Endothelial cell of umbilical vein (primary cell): ENCODE data around the gene AHRR. TPM values are rescaled to one million over a fixed set of nuclear protein-coding genes. Genes with fewer than 3 reads are reported as not detected.

Source experiments
- BruUV-seq: library from RNA; stranded (reverse); fragments of 400-500 nt; replicated peaks from 2 replicates; lab custom pipeline; 2021; lab: Mats Ljungman, UMichigan
- CTCF ChIA-PET: fragments of 300-600, 350-600 bp; sonication (Branson Sonifier 250); formaldehyde crosslinking; loops from one replicate; lab custom pipeline; 2021; ENCODE audit warnings: antibody characterized with exemption, inconsistent platforms; lab: Charles Lee
- POLR2A ChIA-PET: fragments of 300-600, 350-600 bp; sonication (Branson Sonifier 250); formaldehyde crosslinking; loops from one replicate; lab custom pipeline; 2021; ENCODE audit warnings: antibody characterized with exemption, inconsistent platforms; lab: Charles Lee
- DNase-seq: peaks from one replicate; pipeline ENCODE4 v3.0.0-alpha.2; 2011; ENCODE audit warnings: low read depth, low spot score
- FAIRE-seq: peaks from 2 replicates; lab custom pipeline; 2011; peaks lifted over from hg19 to GRCh38; lab: Jason Lieb, UNC
- H2AFZ ChIP-seq: 2 replicates; pipeline ENCODE4 v1.6.0; 2012; ENCODE audit warnings: low read depth, low read length, control low read depth, inconsistent platforms
- H3K27ac ChIP-seq: 2 replicates; pipeline ENCODE4 v1.5.1; 2011; ENCODE audit warnings: low read depth, mild to moderate bottlenecking, control low read depth, low read length, moderate library complexity; ENCODE audit not compliant: insufficient read depth
- H3K27me3 ChIP-seq, 2 experiments: 2 replicates each; pipeline versions ENCODE4 v1.6.0 to v1.6.1; 2011; ENCODE audit warnings: low read length in 2 of 2, mixed read lengths in 1 of 2; ENCODE audit not compliant: control insufficient read depth in 2 of 2, insufficient read depth in 2 of 2
- H3K36me3 ChIP-seq, 2 experiments: 2 replicates in 1 of 2; 3 replicates in 1 of 2; pipeline ENCODE4 v1.5.1; 2011; ENCODE audit warnings: low read length in 2 of 2, mild to moderate bottlenecking in 1 of 2, moderate library complexity in 1 of 2; ENCODE audit not compliant: control insufficient read depth in 2 of 2, insufficient read depth in 2 of 2; ENCODE audit errors: extremely low read depth in 1 of 2
- H3K4me1 ChIP-seq: 3 replicates; pipeline ENCODE4 v1.5.1; 2011; ENCODE audit warnings: mild to moderate bottlenecking, low read length; ENCODE audit not compliant: control insufficient read depth, insufficient read depth; ENCODE audit errors: extremely low read depth
- H3K4me2 ChIP-seq: 2 replicates; pipeline ENCODE4 v1.6.1; 2011; ENCODE audit warnings: low read length, control low read depth, mixed read lengths; ENCODE audit not compliant: insufficient read depth
- H3K4me3 ChIP-seq, 3 experiments: fragments of 200-600 bp in 1 of 3; sonication (generic), shearing (Covaris generic) in 1 of 3; replicated peaks in 1 of 3; 2 replicates each; pipeline ENCODE4 v1.5.1; 2011 to 2016; ENCODE audit warnings: control low read depth in 3 of 3, low read length in 3 of 3, mild to moderate bottlenecking in 2 of 3, inconsistent platforms in 1 of 3, low read depth in 1 of 3, moderate library complexity in 1 of 3; ENCODE audit not compliant: insufficient read depth in 1 of 3
- H3K79me2 ChIP-seq: 2 replicates; pipeline ENCODE4 v1.6.0; 2012; ENCODE audit warnings: low read length, inconsistent platforms; ENCODE audit not compliant: control insufficient read depth, insufficient read depth
- H3K9ac ChIP-seq: replicated peaks from 2 replicates; pipeline ENCODE3; 2011; ENCODE audit warnings: low read length, control low read depth; ENCODE audit not compliant: insufficient read depth; ENCODE audit errors: extremely low read depth
- H3K9me1 ChIP-seq: replicated peaks from 3 replicates; pipeline ENCODE4 v1.6.0; 2011; ENCODE audit warnings: mild to moderate bottlenecking, low read length; ENCODE audit not compliant: control insufficient read depth, insufficient read depth; ENCODE audit errors: extremely low read depth
- H3K9me3 ChIP-seq: replicated peaks from 2 replicates; pipeline ENCODE4 v1.5.1; 2012; ENCODE audit warnings: low read length, inconsistent platforms; ENCODE audit not compliant: control insufficient read depth, insufficient read depth
- H4K20me1 ChIP-seq: replicated peaks from 2 replicates; pipeline ENCODE3; 2011; ENCODE audit warnings: mild to moderate bottlenecking, low read length; ENCODE audit not compliant: control insufficient read depth, insufficient read depth; ENCODE audit errors: extremely low read depth
- EZH2 ChIP-seq: IDR thresholded peaks from 2 replicates; pipeline ENCODE4 v1.6.1; 2012; ENCODE audit warnings: borderline replicate concordance, low read depth, mild to moderate bottlenecking, moderate library complexity, low read length, inconsistent platforms; ENCODE audit not compliant: severe bottlenecking
- FOS ChIP-seq: IDR thresholded peaks from 2 replicates; pipeline ENCODE4 v1.6.1; 2011; ENCODE audit warnings: mild to moderate bottlenecking, low read length, moderate library complexity, borderline replicate concordance; ENCODE audit not compliant: insufficient read depth
- GATA2 ChIP-seq: IDR thresholded peaks from 2 replicates; pipeline ENCODE4 v1.7.0; 2011; ENCODE audit warnings: low read depth, mild to moderate bottlenecking, moderate library complexity, mixed read lengths, low read length; ENCODE audit not compliant: insufficient read length, insufficient read depth
- JUN ChIP-seq: IDR thresholded peaks from 2 replicates; pipeline ENCODE4 v1.6.1; 2011; ENCODE audit warnings: borderline replicate concordance, low read depth; ENCODE audit not compliant: insufficient read length, insufficient read depth
- MYC ChIP-seq: IDR thresholded peaks from one replicate; pipeline ENCODE4 v1.6.1; 2011; ENCODE audit warnings: mild to moderate bottlenecking, low read depth, low read length
- POLR2A ChIP-seq: IDR thresholded peaks from 2 replicates; pipeline ENCODE4 v1.6.1; 2012; ENCODE audit warnings: low read depth, mild to moderate bottlenecking, control low read depth, low read length
- POLR2AphosphoS5 ChIP-seq: IDR thresholded peaks from 2 replicates; pipeline ENCODE4 v1.6.1; 2012; ENCODE audit warnings: low read depth, mild to moderate bottlenecking, control low read depth, low read length, moderate library complexity; ENCODE audit not compliant: insufficient read depth
- dilution Hi-C: fragments of 300-500 bp; cut with MboI; formaldehyde crosslinking; loops from one replicate; pipeline ENCODE4 v1.15.0; 2019; ENCODE audit warnings: low sequenced_read_pairs; ENCODE audit not compliant: extremely low pct_ligation_motif_present
- intact Hi-C: fragments of 100-400 bp; cut with micrococcal nuclease; formaldehyde crosslinking; loops from one replicate; pipeline ENCODE4 v1.10.0; 2022
- polyA plus RNA-seq, 4 experiments: library from polyadenylated mRNA; depleted of rRNA in 3 of 4; stranded (reverse) in 3 of 4; unstranded in 1 of 4; fragments of >200 nt; gene quantifications; 2 replicates each; pipeline versions ENCODE4 v1.2.1 to v1.2.3, GENCODE V29; 2011 to 2012; ENCODE audit warnings: missing spikeins in 1 of 4
- total RNA-seq: library from RNA; stranded (reverse); gene quantifications from 2 replicates; pipeline ENCODE4 v1.2.3, GENCODE V29; 2021
- TF ChIP-seq, protein P1 (sequence below), 2 donors: IDR thresholded peaks; 1 replicate in 1 of 2; 2 replicates in 1 of 2; pipeline ENCODE4 v1.5.1; 2011; ENCODE audit warnings: low read length in 2 of 2, mild to moderate bottlenecking in 2 of 2, moderate library complexity in 2 of 2, control low read depth in 1 of 2, inconsistent platforms in 1 of 2, low read depth in 1 of 2; ENCODE audit not compliant: insufficient read depth in 1 of 2; ENCODE audit errors: extremely low read depth in 1 of 2
- TF ChIP-seq, protein P2 (sequence below): IDR thresholded peaks from 2 replicates; pipeline ENCODE4 v1.6.1; 2011; ENCODE audit not compliant: insufficient read depth, insufficient read length

AHRR gene
- total and polyA plus RNA-seq, 2 donors (not counting 3 experiments of a cell fraction or from before 2014, with no cell fraction given): 3.1 to 7.3 TPM

DNA sequence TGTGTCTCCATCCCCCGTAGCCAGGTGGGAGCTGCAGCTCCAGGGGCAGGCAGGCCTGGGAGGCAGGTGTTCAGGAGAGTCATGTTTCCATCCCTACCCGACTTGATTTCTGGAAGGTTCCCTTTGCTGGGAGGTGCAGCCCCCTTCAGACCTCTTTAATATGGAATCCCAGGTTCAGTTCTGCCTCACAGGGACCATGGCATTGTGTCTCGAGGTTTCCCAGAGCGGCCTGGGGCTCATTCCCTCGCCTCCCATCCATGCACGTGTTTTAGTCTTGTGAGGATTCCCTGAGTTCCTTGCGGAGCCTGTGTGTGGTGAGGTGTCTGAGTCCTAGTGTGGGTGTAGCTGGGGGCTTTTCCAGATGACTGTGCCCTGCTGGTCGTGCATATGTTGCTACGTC, 16.5 kb upstream of the AHRR start:
- H3K79me2 ChIP-seq: peaks cover 15% of the 10 kb centered on the region
- POLR2A ChIA-PET: no interaction called here
- H3K9ac ChIP-seq: no peak overlapping the region
- H3K4me2 ChIP-seq: no peak overlapping the region
- H3K4me3 ChIP-seq: no peak overlapping the region
- H3K4me1 ChIP-seq: peaks cover 2% of the 10 kb centered on the region
- no peak for TF ChIP-seq GATA2
- TF ChIP-seq, protein P1, sequence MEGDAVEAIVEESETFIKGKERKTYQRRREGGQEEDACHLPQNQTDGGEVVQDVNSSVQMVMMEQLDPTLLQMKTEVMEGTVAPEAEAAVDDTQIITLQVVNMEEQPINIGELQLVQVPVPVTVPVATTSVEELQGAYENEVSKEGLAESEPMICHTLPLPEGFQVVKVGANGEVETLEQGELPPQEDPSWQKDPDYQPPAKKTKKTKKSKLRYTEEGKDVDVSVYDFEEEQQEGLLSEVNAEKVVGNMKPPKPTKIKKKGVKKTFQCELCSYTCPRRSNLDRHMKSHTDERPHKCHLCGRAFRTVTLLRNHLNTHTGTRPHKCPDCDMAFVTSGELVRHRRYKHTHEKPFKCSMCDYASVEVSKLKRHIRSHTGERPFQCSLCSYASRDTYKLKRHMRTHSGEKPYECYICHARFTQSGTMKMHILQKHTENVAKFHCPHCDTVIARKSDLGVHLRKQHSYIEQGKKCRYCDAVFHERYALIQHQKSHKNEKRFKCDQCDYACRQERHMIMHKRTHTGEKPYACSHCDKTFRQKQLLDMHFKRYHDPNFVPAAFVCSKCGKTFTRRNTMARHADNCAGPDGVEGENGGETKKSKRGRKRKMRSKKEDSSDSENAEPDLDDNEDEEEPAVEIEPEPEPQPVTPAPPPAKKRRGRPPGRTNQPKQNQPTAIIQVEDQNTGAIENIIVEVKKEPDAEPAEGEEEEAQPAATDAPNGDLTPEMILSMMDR (IDR thresholded peaks at IDR 0.05; ENCODE audit: extremely low read depth in 1 of 2, insufficient read depth in 1 of 2, low read depth in 1 of 2, low read length in 2 of 2): no peak
- no peak for TF ChIP-seq EZH2
- TF ChIP-seq JUN: no peak
- no peak for TF ChIP-seq MYC
- TF ChIP-seq POLR2A: no peak
- TF ChIP-seq FOS: no peak
- TF ChIP-seq, protein P2, sequence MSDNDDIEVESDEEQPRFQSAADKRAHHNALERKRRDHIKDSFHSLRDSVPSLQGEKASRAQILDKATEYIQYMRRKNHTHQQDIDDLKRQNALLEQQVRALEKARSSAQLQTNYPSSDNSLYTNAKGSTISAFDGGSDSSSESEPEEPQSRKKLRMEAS: no peak
- TF ChIP-seq POLR2AphosphoS5: no peak
- H4K20me1 ChIP-seq: no peaks in the 10 kb centered on the region
- intact Hi-C loops (no loop called here), dilution Hi-C loops (no loop called here)
- H3K27ac ChIP-seq: no peak overlapping the region
- no peak for DNase-seq
- no peaks in the 10 kb centered on the region for H3K9me3 ChIP-seq
- CTCF ChIA-PET: no interaction called here
- no peak overlapping the region for H2AFZ ChIP-seq
- H3K9me1 ChIP-seq: no peaks in the 10 kb centered on the region
- FAIRE-seq: no peak
- no peaks in the 10 kb centered on the region for H3K27me3 ChIP-seq
- no TSS peak for BruUV-seq
- peaks cover 0 to 20% of the 10 kb centered on the region in 2 experiments for H3K36me3 ChIP-seq
